Central memory CD8-positive, alpha-beta T cell (primary cell): Measurements from ENCODE around the gene SCAMP4.

Experiments used
- ATAC-seq: fragments of 150-1000 bp; cut with Tn5 transposase; replicated peaks from 2 replicates; pipeline ENCODE4 v1.10.0; 2022; ENCODE audit warnings: mild to moderate bottlenecking, moderate FRiP score, moderate number of reproducible peaks; ENCODE audit not compliant: poor library complexity, severe bottlenecking; ENCODE audit errors: extremely low read depth
- DNase-seq, 2 donors: peaks; one replicate each; pipeline ENCODE4 v3.0.0; 2021; ENCODE audit warnings: low spot score in 2 of 2
- H3K27ac Mint-ChIP-seq: one replicate; pipeline ENCODE4 v1.8.0; 2022; ENCODE audit warnings: low read depth, mild to moderate bottlenecking, moderate library complexity, mixed read lengths
- H3K27me3 Mint-ChIP-seq: one replicate; pipeline ENCODE4 v1.8.0; 2022; ENCODE audit warnings: mixed read lengths
- H3K36me3 Mint-ChIP-seq: one replicate; pipeline ENCODE4 v1.8.0; 2022; ENCODE audit warnings: mild to moderate bottlenecking, moderate library complexity, mixed read lengths; ENCODE audit not compliant: insufficient read depth
- H3K4me1 Mint-ChIP-seq: one replicate; pipeline ENCODE4 v1.8.0; 2022; ENCODE audit warnings: mixed read lengths
- H3K4me3 Mint-ChIP-seq: one replicate; pipeline ENCODE4 v1.8.0; 2022; ENCODE audit warnings: mild to moderate bottlenecking, moderate library complexity, mixed read lengths
- H3K9me3 Mint-ChIP-seq: one replicate; pipeline ENCODE4 v1.8.0; 2022; ENCODE audit warnings: mixed read lengths

Gene SCAMP4

GRCh38 chr19:1862424-1863327, 42.5 kb upstream of the SCAMP4 start:
- peaks cover 18% of the 10 kb centered on the region for H3K36me3 Mint-ChIP-seq
- H3K27ac Mint-ChIP-seq, result peak overlapping the region; percentile 95
- H3K9me3 Mint-ChIP-seq, result no peaks in the 10 kb centered on the region
- H3K27me3 Mint-ChIP-seq, result no peaks in the 10 kb centered on the region
- peak in 1 of 2 donors; percentile 42 for DNase-seq
- no peak for ATAC-seq
- H3K4me1 Mint-ChIP-seq, result peaks cover 31% of the 10 kb centered on the region
- H3K4me3 Mint-ChIP-seq, result peak overlapping the region; percentile 97

- peaks cover 15% of the 10 kb centered on the region for H3K36me3 Mint-ChIP-seq
- no peaks in the 10 kb centered on the region for H3K9me3 Mint-ChIP-seq
- H3K4me1 Mint-ChIP-seq, result peaks cover 30% of the 10 kb centered on the region
- H3K4me3 Mint-ChIP-seq, result peak within 1 kb of the TSS; percentile 97
- H3K27me3 Mint-ChIP-seq, result no peaks in the 10 kb centered on the region
- ATAC-seq (no peak), DNase-seq (no peak)
- peak within 1 kb of the TSS; percentile 95 for H3K27ac Mint-ChIP-seq
Observed at GRCh38 chr19:1863328-1863637, 41.9 kb upstream of the SCAMP4 start, which contains the start of gene KLF16. Gene KLF16 (minus strand): TSS chr19:1863579. CDS start chr19:1863497, 82 bp downstream.

GRCh38 chr19:1863638-1864479, 41.3 kb upstream of the SCAMP4 start:
- H3K36me3 Mint-ChIP-seq, result peaks cover 17% of the 10 kb centered on the region
- ATAC-seq (peak; percentile 72), DNase-seq (peak; percentile 81 to 87)
- no peak overlapping the region for H3K27ac Mint-ChIP-seq
- H3K4me1 Mint-ChIP-seq, result peaks cover 24% of the 10 kb centered on the region
- no peaks in the 10 kb centered on the region for H3K27me3 Mint-ChIP-seq
- H3K9me3 Mint-ChIP-seq, result no peaks in the 10 kb centered on the region
- H3K4me3 Mint-ChIP-seq, result peak overlapping the region; percentile 67

- no peaks in the 10 kb centered on the region for H3K27me3 Mint-ChIP-seq
- no peaks in the 10 kb centered on the region for H3K9me3 Mint-ChIP-seq
- no peak for DNase-seq
- peaks cover 14% of the 10 kb centered on the region for H3K36me3 Mint-ChIP-seq
- H3K4me1 Mint-ChIP-seq, result peaks cover 17% of the 10 kb centered on the region
- H3K27ac Mint-ChIP-seq, result peak overlapping the region; percentile 16
- no peak for ATAC-seq
- H3K4me3 Mint-ChIP-seq, result peak overlapping the region; percentile 67
Observed at GRCh38 chr19:1864480-1865171, 40.6 kb upstream of the SCAMP4 start.

- H3K27me3 Mint-ChIP-seq, result no peaks in the 10 kb centered on the region
- H3K27ac Mint-ChIP-seq, result peak overlapping the region; percentile 16
- ATAC-seq, result no peak
- peaks cover 15% of the 10 kb centered on the region for H3K36me3 Mint-ChIP-seq
- H3K4me3 Mint-ChIP-seq, result peak overlapping the region; percentile 67
- H3K9me3 Mint-ChIP-seq, result no peaks in the 10 kb centered on the region
- peaks cover 17% of the 10 kb centered on the region for H3K4me1 Mint-ChIP-seq
- no peak for DNase-seq
Observed at GRCh38 chr19:1865172-1866010, 39.8 kb upstream of the SCAMP4 start.

GRCh38 chr19:1866693-1867348, 38.4 kb upstream of the SCAMP4 start:
- H3K36me3 Mint-ChIP-seq, result peaks cover 14% of the 10 kb centered on the region
- H3K27me3 Mint-ChIP-seq, result no peaks in the 10 kb centered on the region
- H3K4me3 Mint-ChIP-seq, result no peak overlapping the region
- no peaks in the 10 kb centered on the region for H3K9me3 Mint-ChIP-seq
- DNase-seq, result no peak
- no peak overlapping the region for H3K27ac Mint-ChIP-seq
- ATAC-seq, result no peak
- H3K4me1 Mint-ChIP-seq, result peaks cover 8% of the 10 kb centered on the region

- H3K27me3 Mint-ChIP-seq, result no peaks in the 10 kb centered on the region
- H3K9me3 Mint-ChIP-seq, result no peaks in the 10 kb centered on the region
- no peak for ATAC-seq
- H3K27ac Mint-ChIP-seq, result no peak overlapping the region
- peaks cover 14% of the 10 kb centered on the region for H3K36me3 Mint-ChIP-seq
- no peak for DNase-seq
- peaks cover 3% of the 10 kb centered on the region for H3K4me1 Mint-ChIP-seq
- no peak overlapping the region for H3K4me3 Mint-ChIP-seq
Observed at GRCh38 chr19:1867349-1867724, 37.9 kb upstream of the SCAMP4 start.

GRCh38 chr19:1868971-1869370, 36.2 kb upstream of the SCAMP4 start:
- H3K4me3 Mint-ChIP-seq, result no peak overlapping the region
- DNase-seq (no peak), ATAC-seq (no peak)
- no peaks in the 10 kb centered on the region for H3K9me3 Mint-ChIP-seq
- H3K4me1 Mint-ChIP-seq, result peaks cover 2% of the 10 kb centered on the region
- no peaks in the 10 kb centered on the region for H3K27me3 Mint-ChIP-seq
- H3K36me3 Mint-ChIP-seq, result peaks cover 19% of the 10 kb centered on the region
- no peak overlapping the region for H3K27ac Mint-ChIP-seq

GRCh38 chr19:1871140-1871597, 34.0 kb upstream of the SCAMP4 start:
- Mint-ChIP-seq H3K4me1 (peaks cover 22% of the 10 kb centered on the region), H3K36me3 (peaks cover 29% of the 10 kb centered on the region), H3K9me3 (no peaks in the 10 kb centered on the region), H3K27ac (no peak overlapping the region), H3K27me3 (no peaks in the 10 kb centered on the region), H3K4me3 (no peak overlapping the region)
- no peak for DNase-seq
- no peak for ATAC-seq

GRCh38 chr19:1871630-1872029, 33.6 kb upstream of the SCAMP4 start:
- Mint-ChIP-seq H3K27me3 (no peaks in the 10 kb centered on the region), H3K9me3 (no peaks in the 10 kb centered on the region), H3K4me1 (peaks cover 26% of the 10 kb centered on the region), H3K4me3 (no peak overlapping the region), H3K27ac (no peak overlapping the region), H3K36me3 (peaks cover 33% of the 10 kb centered on the region)
- DNase-seq, result no peak
- ATAC-seq, result no peak

GRCh38 chr19:1872807-1873523, 32.2 kb upstream of the SCAMP4 start:
- ATAC-seq (no peak), DNase-seq (no peak)
- H3K36me3 Mint-ChIP-seq, result peaks cover 36% of the 10 kb centered on the region
- H3K27ac Mint-ChIP-seq, result no peak overlapping the region
- H3K27me3 Mint-ChIP-seq, result no peaks in the 10 kb centered on the region
- H3K4me3 Mint-ChIP-seq, result peak overlapping the region; percentile 99
- peaks cover 26% of the 10 kb centered on the region for H3K4me1 Mint-ChIP-seq
- H3K9me3 Mint-ChIP-seq, result no peaks in the 10 kb centered on the region
